H1 (cell line): Measurements from ENCODE around the gene KCNC1. TPM values are rescaled to one million over a fixed set of nuclear protein-coding genes. Genes with fewer than 3 reads are reported as not detected.

Source experiments
- JUN ChIP-seq: IDR thresholded peaks from 2 replicates; pipeline ENCODE4 v1.6.1; 2011; ENCODE audit warnings: low read depth, mild to moderate bottlenecking, improper control_type of control experiment, low read length
- polyA plus RNA-seq, 7 experiments: library from polyadenylated mRNA; depleted of rRNA in 3 of 7; stranded (reverse) in 5 of 7; unstranded in 2 of 7; fragments of >200 nt in 5 of 7; fragments of 200-250 nt in 2 of 7; gene quantifications; 1 replicate in 5 of 7; 2 replicates in 1 of 7; 4 replicates in 1 of 7; pipeline versions ENCODE4 v1.2.1 to v1.2.3, GENCODE V29; 2011 to 2013; ENCODE audit warnings: missing spikeins in 2 of 7, mixed read lengths in 2 of 7
- total RNA-seq: library from RNA; stranded (reverse); fragmentation: NEBNext Ultra II Directional; extraction: Animal tissue kit (Norgen Biotek cat#: 25700); gene quantifications from 2 replicates; pipeline ENCODE4 v1.2.1, GENCODE V29; 2021

KCNC1 gene
- total and polyA plus RNA-seq, 2 of the 8 experiments (the other 6 are each of a cell fraction or from before 2014, with no cell fraction given): 0.11 to 0.26 TPM

- TF ChIP-seq JUN: no peak
- TF ChIP-seq, all 59 proteins: peak for 2
Measured at GRCh38 chr11:17770048-17770652, 35.6 kb downstream of the KCNC1 start (continued).
